ENCODE measurements around the gene CA12. TPM values are rescaled to one million over a fixed set of nuclear protein-coding genes. Genes with fewer than 3 reads are reported as not detected.
"Not testable (repeated sequence)": the region's sequence is repeated elsewhere in the genome, so short reads cannot be mapped to it uniquely, and the experiment has no call there.

Gene CA12
- total RNA-seq, 6 donors from 2014 or later, result 2.2 to 14.6 (median 6.4) TPM

DNA sequence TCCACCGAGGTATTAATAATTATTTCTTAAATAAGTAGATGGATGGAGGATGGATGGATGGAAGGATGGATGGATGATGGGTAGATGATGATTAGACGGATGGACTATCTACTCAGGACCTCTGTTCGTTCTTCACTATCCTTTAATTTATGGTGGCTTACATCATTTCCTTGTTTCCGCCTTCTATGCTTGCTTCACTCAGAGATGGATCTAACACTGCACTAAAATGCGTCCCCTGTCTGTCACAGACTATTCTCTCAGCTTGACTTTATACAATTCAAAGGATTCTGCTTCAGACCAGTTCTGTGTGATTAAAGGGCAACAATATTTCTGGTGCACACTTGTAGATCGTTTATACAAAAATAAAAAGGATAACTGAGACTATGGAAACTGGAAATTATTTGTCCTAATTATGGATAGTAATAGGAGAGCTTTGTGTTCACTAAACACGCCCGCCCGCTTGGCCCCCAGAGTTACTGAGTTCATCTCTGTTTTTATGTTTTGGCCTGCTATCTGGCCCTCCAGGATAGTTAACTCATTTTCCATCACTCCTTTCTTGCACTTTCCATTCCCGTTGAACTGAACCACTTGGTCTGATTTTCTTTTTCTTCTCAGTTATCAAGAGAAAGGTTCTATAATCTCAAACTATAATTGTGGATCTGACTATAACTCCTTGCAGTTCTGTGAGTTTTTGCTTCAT lies 41.4 kb upstream of the CA12 start:
- Histone ChIP-seq H3K4me3 (no peak overlapping the region), H3K27me3 (no peaks in the 10 kb centered on the region), H3K9me3 (no peaks in the 10 kb centered on the region), H3K4me1 (no peaks in the 10 kb centered on the region), H3K27ac (no peak overlapping the region), H3K36me3 (no peaks in the 10 kb centered on the region)
- TF ChIP-seq, protein P1, sequence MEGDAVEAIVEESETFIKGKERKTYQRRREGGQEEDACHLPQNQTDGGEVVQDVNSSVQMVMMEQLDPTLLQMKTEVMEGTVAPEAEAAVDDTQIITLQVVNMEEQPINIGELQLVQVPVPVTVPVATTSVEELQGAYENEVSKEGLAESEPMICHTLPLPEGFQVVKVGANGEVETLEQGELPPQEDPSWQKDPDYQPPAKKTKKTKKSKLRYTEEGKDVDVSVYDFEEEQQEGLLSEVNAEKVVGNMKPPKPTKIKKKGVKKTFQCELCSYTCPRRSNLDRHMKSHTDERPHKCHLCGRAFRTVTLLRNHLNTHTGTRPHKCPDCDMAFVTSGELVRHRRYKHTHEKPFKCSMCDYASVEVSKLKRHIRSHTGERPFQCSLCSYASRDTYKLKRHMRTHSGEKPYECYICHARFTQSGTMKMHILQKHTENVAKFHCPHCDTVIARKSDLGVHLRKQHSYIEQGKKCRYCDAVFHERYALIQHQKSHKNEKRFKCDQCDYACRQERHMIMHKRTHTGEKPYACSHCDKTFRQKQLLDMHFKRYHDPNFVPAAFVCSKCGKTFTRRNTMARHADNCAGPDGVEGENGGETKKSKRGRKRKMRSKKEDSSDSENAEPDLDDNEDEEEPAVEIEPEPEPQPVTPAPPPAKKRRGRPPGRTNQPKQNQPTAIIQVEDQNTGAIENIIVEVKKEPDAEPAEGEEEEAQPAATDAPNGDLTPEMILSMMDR (IDR thresholded peaks at IDR 0.05), result no peak
- no peak for TF ChIP-seq POLR2AphosphoS5 (IDR thresholded peaks at IDR 0.05)
- no peak for TF ChIP-seq POLR2A (IDR thresholded peaks at IDR 0.05)
- no peak for TF ChIP-seq EP300 (IDR thresholded peaks at IDR 0.05)
- DNase-seq (no peak), ATAC-seq (ENCODE audit: low FRiP score in 2 of 2) (no peak)
- WGBS, 2 donors, result 83 to 84% methylated on average over 10 of the region's 10 CpGs

DNA sequence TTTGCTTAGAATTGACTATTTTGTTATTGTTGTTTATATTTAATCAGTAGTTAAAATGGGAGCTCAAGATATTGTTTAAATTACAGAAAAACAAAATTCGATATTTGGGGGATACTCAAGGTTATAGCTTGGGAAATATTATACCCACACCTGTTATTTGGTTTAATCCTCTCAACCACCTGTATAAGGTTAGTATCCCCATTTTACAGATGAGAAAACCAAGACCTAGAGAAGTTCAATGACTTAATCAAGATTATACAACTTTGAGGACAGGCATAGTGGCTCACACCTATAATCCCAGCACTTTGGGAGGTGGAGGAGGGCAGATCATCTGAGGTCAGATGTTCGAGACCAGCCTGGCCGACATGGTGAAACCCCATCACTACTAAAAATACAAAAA lies 39.8 kb upstream of the CA12 start:
- no peaks in the 10 kb centered on the region for H3K4me1 ChIP-seq
- H3K9me3 ChIP-seq, result no peaks in the 10 kb centered on the region
- no peak for TF ChIP-seq POLR2AphosphoS5 (IDR thresholded peaks at IDR 0.05)
- no peak for TF ChIP-seq EP300 (IDR thresholded peaks at IDR 0.05)
- TF ChIP-seq POLR2A (IDR thresholded peaks at IDR 0.05), result no peak
- TF ChIP-seq, protein P1 (IDR thresholded peaks at IDR 0.05), result no peak
- H3K27me3 ChIP-seq, result no peaks in the 10 kb centered on the region
- H3K36me3 ChIP-seq, result no peaks in the 10 kb centered on the region
- no peak overlapping the region for H3K27ac ChIP-seq
- no peak for ATAC-seq (ENCODE audit: low FRiP score in 2 of 2)
- DNase-seq, result no peak
- H3K4me3 ChIP-seq, result no peak overlapping the region
- WGBS, 2 donors, result 88 to 92% methylated on average over 3 of the region's 3 CpGs

DNA sequence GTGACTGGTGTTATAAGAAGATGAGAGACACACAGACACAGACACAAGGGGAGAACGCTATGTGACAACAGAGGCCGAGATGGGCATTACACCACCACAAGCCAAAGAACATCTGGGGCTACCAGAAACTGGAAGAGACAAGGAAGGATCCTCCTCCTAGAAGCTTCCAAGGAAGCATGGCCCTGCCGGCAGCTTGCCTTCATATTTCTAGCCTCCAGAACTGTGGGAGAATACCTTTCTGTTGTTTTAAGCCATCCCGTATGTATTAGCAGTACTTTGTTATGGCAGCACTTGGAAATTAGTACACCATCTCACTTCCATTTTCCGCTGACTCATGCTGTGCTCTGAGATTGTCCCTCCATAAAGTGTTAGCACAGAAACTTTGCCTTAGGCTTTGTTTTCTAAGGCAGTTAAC lies 38.7 kb upstream of the CA12 start:
- no peaks in the 10 kb centered on the region for H3K4me1 ChIP-seq
- DNase-seq, result no peak
- H3K9me3 ChIP-seq, result no peaks in the 10 kb centered on the region
- WGBS, 2 donors, result 86 to 91% methylated on average over 5 of the region's 5 CpGs
- no peak overlapping the region for H3K4me3 ChIP-seq
- no peak overlapping the region for H3K27ac ChIP-seq
- TF ChIP-seq POLR2A (IDR thresholded peaks at IDR 0.05) (no peak), EP300 (IDR thresholded peaks at IDR 0.05) (no peak), POLR2AphosphoS5 (IDR thresholded peaks at IDR 0.05) (no peak)
- TF ChIP-seq, protein P1 (IDR thresholded peaks at IDR 0.05), result no peak
- H3K27me3 ChIP-seq, result no peaks in the 10 kb centered on the region
- ATAC-seq (ENCODE audit: low FRiP score in 2 of 2), result no peak
- no peaks in the 10 kb centered on the region for H3K36me3 ChIP-seq

DNA sequence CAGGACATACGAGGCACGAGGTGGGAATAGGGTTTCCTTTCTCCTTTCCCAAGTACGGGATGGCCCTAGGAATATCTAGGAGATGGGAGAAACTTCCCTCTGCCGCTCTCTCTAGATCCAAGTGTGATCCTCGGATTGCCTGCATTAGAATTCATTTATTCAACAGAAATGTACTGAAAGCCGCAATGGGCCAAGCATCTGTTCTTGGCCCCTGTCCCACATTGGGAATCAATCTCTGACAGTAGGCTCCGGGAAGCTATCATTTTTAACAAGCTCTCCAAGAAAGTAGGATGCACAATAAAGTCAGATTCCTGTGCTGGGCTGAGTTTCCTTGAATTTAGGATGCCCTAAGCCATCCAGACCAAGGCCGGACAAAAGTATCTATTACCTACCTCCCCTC lies 37.2 kb upstream of the CA12 start:
- DNase-seq (no peak), ATAC-seq (ENCODE audit: low FRiP score in 2 of 2) (no peak)
- Histone ChIP-seq H3K9me3 (no peaks in the 10 kb centered on the region), H3K4me3 (no peak overlapping the region), H3K4me1 (no peaks in the 10 kb centered on the region), H3K27ac (no peak overlapping the region), H3K36me3 (no peaks in the 10 kb centered on the region), H3K27me3 (no peaks in the 10 kb centered on the region)
- WGBS, 2 donors, result 76 to 78% methylated on average over 8 of the region's 8 CpGs
- TF ChIP-seq, protein P1 (IDR thresholded peaks at IDR 0.05), result no peak
- TF ChIP-seq EP300 (IDR thresholded peaks at IDR 0.05) (no peak), POLR2AphosphoS5 (IDR thresholded peaks at IDR 0.05) (no peak), POLR2A (IDR thresholded peaks at IDR 0.05) (no peak)

DNA sequence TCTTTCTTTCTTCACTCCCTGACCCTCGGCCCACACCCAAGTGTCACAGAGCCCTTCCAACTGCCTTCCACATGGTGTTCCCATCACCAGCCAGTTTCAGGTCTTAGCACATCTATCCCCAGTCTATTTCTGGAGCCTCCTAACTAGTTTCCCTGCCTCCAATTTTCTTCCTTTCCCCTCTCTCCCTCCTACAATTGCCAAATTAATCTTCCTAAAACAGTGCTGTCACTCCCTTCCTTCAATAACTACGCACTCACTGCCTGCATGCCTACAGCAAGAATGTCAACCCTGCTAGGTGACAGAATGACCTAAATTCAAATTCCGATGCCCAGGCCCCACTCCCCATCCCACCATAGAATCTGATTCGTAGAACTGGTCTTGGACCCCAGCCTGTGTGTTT lies 36.1 kb upstream of the CA12 start:
- TF ChIP-seq POLR2AphosphoS5 (IDR thresholded peaks at IDR 0.05), result no peak
- TF ChIP-seq, protein P1 (IDR thresholded peaks at IDR 0.05), result no peak
- TF ChIP-seq POLR2A (IDR thresholded peaks at IDR 0.05), result no peak
- no peak for TF ChIP-seq EP300 (IDR thresholded peaks at IDR 0.05)
- Histone ChIP-seq H3K9me3 (no peaks in the 10 kb centered on the region), H3K4me1 (no peaks in the 10 kb centered on the region), H3K27ac (no peak overlapping the region), H3K36me3 (no peaks in the 10 kb centered on the region), H3K4me3 (no peak overlapping the region), H3K27me3 (no peaks in the 10 kb centered on the region)
- ATAC-seq (ENCODE audit: low FRiP score in 2 of 2) (no peak), DNase-seq (no peak)
- WGBS, 2 donors, result 83 to 87% methylated on average over 4 of the region's 4 CpGs

DNA sequence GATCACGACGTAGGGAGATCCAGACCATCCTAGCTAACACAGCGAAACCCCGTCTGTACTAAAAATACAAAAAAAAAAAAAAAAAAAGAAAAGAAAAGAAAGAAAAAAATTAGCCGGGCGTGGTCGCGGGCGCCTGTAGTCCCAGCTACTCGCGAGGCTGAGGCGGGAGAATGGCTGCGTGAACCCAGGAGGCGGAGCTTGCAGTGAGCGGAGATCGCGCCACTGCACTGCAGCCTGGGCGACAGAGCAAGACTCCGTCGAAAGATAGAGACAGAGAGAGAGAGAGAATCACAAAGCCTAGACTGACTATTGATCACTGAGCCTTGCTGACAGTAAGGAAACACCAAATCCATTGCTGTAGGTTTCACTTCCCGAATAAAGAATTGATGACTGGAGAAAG lies 35.6 kb upstream of the CA12 start:
- H3K27me3 ChIP-seq; H3K27ac ChIP-seq; H3K4me3 ChIP-seq; H3K4me1 ChIP-seq; H3K9me3 ChIP-seq; ATAC-seq (ENCODE audit: low FRiP score in 2 of 2); H3K36me3 ChIP-seq: not testable (repeated sequence)
- 92% methylated on average over 21 of the region's 21 CpGs for WGBS, 2 donors
- DNase-seq, result peak in 1 of 2 donors; percentile 62

All from upper lobe of left lung (tissue), 6 donors.